ENCODE results near the gene NDUFA7.

Gene NDUFA7

DNA sequence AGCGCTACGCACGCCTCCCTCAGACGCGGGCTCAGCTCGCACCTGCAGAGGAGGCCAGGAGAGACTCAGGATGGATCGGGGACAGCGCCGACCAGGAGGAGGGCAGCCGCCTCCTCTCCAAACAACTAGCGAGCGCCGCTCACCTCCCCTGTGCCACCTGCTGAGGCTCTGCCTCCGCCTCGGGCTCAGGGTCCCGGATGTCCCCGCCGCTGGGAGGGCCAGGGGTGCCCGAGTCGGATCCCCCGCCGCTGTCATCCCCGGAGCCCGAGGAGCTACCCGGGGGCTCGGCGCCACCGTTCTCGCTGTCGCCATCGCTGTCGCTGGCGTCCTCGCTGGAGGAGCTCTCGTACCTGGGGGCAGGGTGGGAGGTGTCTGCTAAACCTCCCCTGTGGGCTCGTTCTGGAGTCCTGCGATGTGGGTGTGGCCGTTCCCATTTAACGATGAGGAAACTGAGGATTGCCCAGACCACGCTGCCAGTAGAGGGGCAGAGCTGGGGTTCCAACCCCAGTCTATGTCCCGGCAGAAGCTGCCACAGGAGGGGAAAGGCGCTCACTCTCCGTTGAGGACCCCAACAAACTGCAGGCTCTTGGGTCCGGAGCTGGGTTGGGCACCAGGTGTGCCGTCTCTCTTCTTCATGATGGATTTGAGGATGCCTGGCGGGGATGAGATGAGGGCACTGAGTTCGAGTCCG is 12.7 kb upstream of the NDUFA7 start:
- TF ChIP-seq ZNF8 (CRISPR knock-in tag; IDR thresholded peaks at IDR 0.05) (no peak), ZFP30 (CRISPR knock-in tag; IDR thresholded peaks at IDR 0.05) (no peak), SNAI2 (CRISPR knock-in tag; IDR thresholded peaks at IDR 0.05) (no peak), ISL1 (CRISPR knock-in tag; IDR thresholded peaks at IDR 0.05) (no peak), ZFP3 (CRISPR knock-in tag; IDR thresholded peaks at IDR 0.05) (no peak), ARNTL (CRISPR knock-in tag; IDR thresholded peaks at IDR 0.05; ENCODE audit: borderline replicate concordance, low read depth) (no peak), CSDC2 (CRISPR knock-in tag; IDR thresholded peaks at IDR 0.05) (no peak), TOX (CRISPR knock-in tag; IDR thresholded peaks at IDR 0.05; ENCODE audit: borderline replicate concordance) (no peak), TCF4 (CRISPR knock-in tag; IDR thresholded peaks at IDR 0.05; ENCODE audit: borderline replicate concordance) (no peak), ESRRG (CRISPR knock-in tag; IDR thresholded peaks at IDR 0.05) (no peak), BACH2 (CRISPR knock-in tag; IDR thresholded peaks at IDR 0.05; ENCODE audit: borderline replicate concordance) (no peak), RARB (CRISPR knock-in tag; IDR thresholded peaks at IDR 0.05) (no peak), PPARA (CRISPR knock-in tag; IDR thresholded peaks at IDR 0.05; ENCODE audit: borderline replicate concordance) (no peak), GLIS3 (CRISPR knock-in tag; IDR thresholded peaks at IDR 0.05) (no peak), ZNF565 (CRISPR knock-in tag; conservative IDR thresholded peaks at IDR 0.05; ENCODE audit: low read depth) (no peak), ZNF70 (CRISPR knock-in tag; IDR thresholded peaks at IDR 0.05) (no peak)
- TF ChIP-seq, protein P1, sequence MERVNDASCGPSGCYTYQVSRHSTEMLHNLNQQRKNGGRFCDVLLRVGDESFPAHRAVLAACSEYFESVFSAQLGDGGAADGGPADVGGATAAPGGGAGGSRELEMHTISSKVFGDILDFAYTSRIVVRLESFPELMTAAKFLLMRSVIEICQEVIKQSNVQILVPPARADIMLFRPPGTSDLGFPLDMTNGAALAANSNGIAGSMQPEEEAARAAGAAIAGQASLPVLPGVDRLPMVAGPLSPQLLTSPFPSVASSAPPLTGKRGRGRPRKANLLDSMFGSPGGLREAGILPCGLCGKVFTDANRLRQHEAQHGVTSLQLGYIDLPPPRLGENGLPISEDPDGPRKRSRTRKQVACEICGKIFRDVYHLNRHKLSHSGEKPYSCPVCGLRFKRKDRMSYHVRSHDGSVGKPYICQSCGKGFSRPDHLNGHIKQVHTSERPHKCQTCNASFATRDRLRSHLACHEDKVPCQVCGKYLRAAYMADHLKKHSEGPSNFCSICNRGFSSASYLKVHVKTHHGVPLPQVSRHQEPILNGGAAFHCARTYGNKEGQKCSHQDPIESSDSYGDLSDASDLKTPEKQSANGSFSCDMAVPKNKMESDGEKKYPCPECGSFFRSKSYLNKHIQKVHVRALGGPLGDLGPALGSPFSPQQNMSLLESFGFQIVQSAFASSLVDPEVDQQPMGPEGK (CRISPR knock-in tag; IDR thresholded peaks at IDR 0.05; ENCODE audit: borderline replicate concordance): no peak
- TF ChIP-seq, protein P2, sequence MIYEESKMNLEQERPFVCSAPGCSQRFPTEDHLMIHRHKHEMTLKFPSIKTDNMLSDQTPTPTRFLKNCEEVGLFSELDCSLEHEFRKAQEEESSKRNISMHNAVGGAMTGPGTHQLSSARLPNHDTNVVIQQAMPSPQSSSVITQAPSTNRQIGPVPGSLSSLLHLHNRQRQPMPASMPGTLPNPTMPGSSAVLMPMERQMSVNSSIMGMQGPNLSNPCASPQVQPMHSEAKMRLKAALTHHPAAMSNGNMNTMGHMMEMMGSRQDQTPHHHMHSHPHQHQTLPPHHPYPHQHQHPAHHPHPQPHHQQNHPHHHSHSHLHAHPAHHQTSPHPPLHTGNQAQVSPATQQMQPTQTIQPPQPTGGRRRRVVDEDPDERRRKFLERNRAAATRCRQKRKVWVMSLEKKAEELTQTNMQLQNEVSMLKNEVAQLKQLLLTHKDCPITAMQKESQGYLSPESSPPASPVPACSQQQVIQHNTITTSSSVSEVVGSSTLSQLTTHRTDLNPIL (CRISPR knock-in tag; IDR thresholded peaks at IDR 0.05; ENCODE audit: low read depth): no peak
- TF ChIP-seq, protein P3, sequence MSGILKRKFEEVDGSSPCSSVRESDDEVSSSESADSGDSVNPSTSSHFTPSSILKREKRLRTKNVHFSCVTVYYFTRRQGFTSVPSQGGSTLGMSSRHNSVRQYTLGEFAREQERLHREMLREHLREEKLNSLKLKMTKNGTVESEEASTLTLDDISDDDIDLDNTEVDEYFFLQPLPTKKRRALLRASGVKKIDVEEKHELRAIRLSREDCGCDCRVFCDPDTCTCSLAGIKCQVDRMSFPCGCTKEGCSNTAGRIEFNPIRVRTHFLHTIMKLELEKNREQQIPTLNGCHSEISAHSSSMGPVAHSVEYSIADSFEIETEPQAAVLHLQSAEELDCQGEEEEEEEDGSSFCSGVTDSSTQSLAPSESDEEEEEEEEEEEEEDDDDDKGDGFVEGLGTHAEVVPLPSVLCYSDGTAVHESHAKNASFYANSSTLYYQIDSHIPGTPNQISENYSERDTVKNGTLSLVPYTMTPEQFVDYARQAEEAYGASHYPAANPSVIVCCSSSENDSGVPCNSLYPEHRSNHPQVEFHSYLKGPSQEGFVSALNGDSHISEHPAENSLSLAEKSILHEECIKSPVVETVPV (CRISPR knock-in tag; IDR thresholded peaks at IDR 0.05): no peak
- TF ChIP-seq, protein P4, sequence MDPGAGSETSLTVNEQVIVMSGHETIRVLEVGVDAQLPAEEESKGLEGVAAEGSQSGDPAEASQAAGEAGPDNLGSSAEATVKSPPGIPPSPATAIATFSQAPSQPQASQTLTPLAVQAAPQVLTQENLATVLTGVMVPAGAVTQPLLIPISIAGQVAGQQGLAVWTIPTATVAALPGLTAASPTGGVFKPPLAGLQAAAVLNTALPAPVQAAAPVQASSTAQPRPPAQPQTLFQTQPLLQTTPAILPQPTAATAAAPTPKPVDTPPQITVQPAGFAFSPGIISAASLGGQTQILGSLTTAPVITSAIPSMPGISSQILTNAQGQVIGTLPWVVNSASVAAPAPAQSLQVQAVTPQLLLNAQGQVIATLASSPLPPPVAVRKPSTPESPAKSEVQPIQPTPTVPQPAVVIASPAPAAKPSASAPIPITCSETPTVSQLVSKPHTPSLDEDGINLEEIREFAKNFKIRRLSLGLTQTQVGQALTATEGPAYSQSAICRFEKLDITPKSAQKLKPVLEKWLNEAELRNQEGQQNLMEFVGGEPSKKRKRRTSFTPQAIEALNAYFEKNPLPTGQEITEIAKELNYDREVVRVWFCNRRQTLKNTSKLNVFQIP (CRISPR knock-in tag; IDR thresholded peaks at IDR 0.05; ENCODE audit: borderline replicate concordance, low read depth): no peak

DNA sequence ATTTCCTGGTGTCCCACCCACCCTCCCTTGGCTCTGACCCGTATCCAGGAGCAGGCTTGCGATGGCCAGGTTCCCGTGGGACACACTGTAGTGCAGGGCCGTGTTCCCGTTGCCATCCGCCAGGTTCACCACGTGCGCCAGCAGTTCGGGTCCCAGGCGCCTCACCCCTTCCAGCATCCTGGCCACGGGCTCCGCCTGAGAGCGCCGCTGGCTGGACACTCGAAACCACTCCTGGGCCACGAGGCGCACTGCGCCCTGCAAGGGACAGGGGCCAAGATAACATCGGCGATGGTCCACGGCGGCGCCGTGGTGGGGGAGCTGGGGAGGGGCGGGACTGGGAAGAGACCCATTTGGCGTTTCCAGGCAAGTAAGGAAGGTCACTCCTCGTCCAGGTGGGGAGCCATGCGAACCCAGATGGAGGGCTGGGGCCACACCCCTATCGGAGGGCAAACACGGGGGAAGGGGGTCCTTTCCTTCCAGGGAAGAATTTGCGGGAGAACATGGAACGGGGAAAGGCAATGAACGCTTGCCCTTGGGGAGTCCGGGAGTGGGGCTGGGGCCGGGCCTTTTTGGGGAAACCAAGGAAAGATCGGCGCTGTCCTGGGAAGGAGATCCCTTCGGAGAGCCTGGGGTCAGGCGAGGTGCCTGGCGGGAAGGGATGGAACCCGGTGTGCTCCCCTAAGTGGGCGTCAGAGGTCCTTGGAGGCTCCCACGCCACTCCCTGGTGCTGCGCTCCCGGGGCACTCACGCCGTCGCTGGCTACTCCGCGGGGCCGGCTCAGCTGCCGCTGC is 12.0 kb upstream of the NDUFA7 start:
- ATAC-seq: 0 out of 3 replicates have a peak, but pooled peaks have one; percentile 7
- TF ChIP-seq OSR1 (CRISPR knock-in tag; IDR thresholded peaks at IDR 0.05): no peak
- TF ChIP-seq, protein P2 (CRISPR knock-in tag; IDR thresholded peaks at IDR 0.05; ENCODE audit: low read depth): no peak
- no peak for TF ChIP-seq PPARA (CRISPR knock-in tag; IDR thresholded peaks at IDR 0.05; ENCODE audit: borderline replicate concordance)
- TF ChIP-seq, protein P1 (CRISPR knock-in tag; IDR thresholded peaks at IDR 0.05; ENCODE audit: borderline replicate concordance): no peak
- no peak for TF ChIP-seq GLIS3 (CRISPR knock-in tag; IDR thresholded peaks at IDR 0.05)
- no peak for TF ChIP-seq ISL1 (CRISPR knock-in tag; IDR thresholded peaks at IDR 0.05)
- no peak for TF ChIP-seq ZNF565 (CRISPR knock-in tag; conservative IDR thresholded peaks at IDR 0.05; ENCODE audit: low read depth)
- no peak for TF ChIP-seq CSDC2 (CRISPR knock-in tag; IDR thresholded peaks at IDR 0.05)
- TF ChIP-seq, protein P3 (CRISPR knock-in tag; IDR thresholded peaks at IDR 0.05): no peak
- TF ChIP-seq ZFP3 (CRISPR knock-in tag; IDR thresholded peaks at IDR 0.05): no peak
- no peak for TF ChIP-seq ZC3H10 (CRISPR knock-in tag; IDR thresholded peaks at IDR 0.05)
- no peak for TF ChIP-seq ARNTL (CRISPR knock-in tag; IDR thresholded peaks at IDR 0.05; ENCODE audit: borderline replicate concordance, low read depth)
- TF ChIP-seq TCF4 (CRISPR knock-in tag; IDR thresholded peaks at IDR 0.05; ENCODE audit: borderline replicate concordance): no peak
- TF ChIP-seq, protein P5, sequence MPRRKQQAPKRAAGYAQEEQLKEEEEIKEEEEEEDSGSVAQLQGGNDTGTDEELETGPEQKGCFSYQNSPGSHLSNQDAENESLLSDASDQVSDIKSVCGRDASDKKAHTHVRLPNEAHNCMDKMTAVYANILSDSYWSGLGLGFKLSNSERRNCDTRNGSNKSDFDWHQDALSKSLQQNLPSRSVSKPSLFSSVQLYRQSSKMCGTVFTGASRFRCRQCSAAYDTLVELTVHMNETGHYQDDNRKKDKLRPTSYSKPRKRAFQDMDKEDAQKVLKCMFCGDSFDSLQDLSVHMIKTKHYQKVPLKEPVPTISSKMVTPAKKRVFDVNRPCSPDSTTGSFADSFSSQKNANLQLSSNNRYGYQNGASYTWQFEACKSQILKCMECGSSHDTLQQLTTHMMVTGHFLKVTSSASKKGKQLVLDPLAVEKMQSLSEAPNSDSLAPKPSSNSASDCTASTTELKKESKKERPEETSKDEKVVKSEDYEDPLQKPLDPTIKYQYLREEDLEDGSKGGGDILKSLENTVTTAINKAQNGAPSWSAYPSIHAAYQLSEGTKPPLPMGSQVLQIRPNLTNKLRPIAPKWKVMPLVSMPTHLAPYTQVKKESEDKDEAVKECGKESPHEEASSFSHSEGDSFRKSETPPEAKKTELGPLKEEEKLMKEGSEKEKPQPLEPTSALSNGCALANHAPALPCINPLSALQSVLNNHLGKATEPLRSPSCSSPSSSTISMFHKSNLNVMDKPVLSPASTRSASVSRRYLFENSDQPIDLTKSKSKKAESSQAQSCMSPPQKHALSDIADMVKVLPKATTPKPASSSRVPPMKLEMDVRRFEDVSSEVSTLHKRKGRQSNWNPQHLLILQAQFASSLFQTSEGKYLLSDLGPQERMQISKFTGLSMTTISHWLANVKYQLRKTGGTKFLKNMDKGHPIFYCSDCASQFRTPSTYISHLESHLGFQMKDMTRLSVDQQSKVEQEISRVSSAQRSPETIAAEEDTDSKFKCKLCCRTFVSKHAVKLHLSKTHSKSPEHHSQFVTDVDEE (CRISPR knock-in tag; IDR thresholded peaks at IDR 0.05): no peak
- TF ChIP-seq RARB (CRISPR knock-in tag; IDR thresholded peaks at IDR 0.05): no peak

More for the DNA sequence above, 12.7 kb upstream of the NDUFA7 start:
- ATAC-seq: no peak

Measured in SK-N-SH treated with all-trans-retinoic acid at 6 μM for 48 hours (cell line).